Measurements from ENCODE around the gene NAPA. TPM values are rescaled to one million over a fixed set of nuclear protein-coding genes. Genes with fewer than 3 reads are reported as not detected.

The NAPA gene
- total RNA-seq, 4 donors from 2014 or later: 36.5 to 693 (median 144) TPM

GRCh38 chr19:47461876-47462275 is 53.0 kb downstream of the NAPA start:
- Histone ChIP-seq H3K27ac (no peak overlapping the region), H3K4me1 (no peaks in the 10 kb centered on the region), H3K9me3 (no peaks in the 10 kb centered on the region), H3K27me3 (no peaks in the 10 kb centered on the region), H3K36me3 (no peaks in the 10 kb centered on the region), H3K4me3 (no peak overlapping the region)
- no peak for TF ChIP-seq POLR2A (IDR thresholded peaks at IDR 0.05)
- TF ChIP-seq CTCF (IDR thresholded peaks at IDR 0.05): no peak
- DNase-seq: no peak
- intact Hi-C loops (cut with DNase I; ENCODE audit: low total_unique reads): no loop called here

- Histone ChIP-seq H3K27ac (no peak overlapping the region), H3K4me1 (no peaks in the 10 kb centered on the region), H3K36me3 (no peaks in the 10 kb centered on the region), H3K4me3 (no peak overlapping the region), H3K9me3 (peaks cover 0 to 8% of the 10 kb centered on the region in 2 donors), H3K27me3 (no peaks in the 10 kb centered on the region)
- DNase-seq: no peak
- intact Hi-C loops (cut with DNase I; ENCODE audit: low total_unique reads): no loop called here
- no peak for TF ChIP-seq POLR2A (IDR thresholded peaks at IDR 0.05)
- TF ChIP-seq CTCF (IDR thresholded peaks at IDR 0.05): no peak
Observed at GRCh38 chr19:47459477-47459876, 55.4 kb downstream of the NAPA start.

- Histone ChIP-seq H3K27me3 (no peaks in the 10 kb centered on the region), H3K4me1 (no peaks in the 10 kb centered on the region), H3K36me3 (no peaks in the 10 kb centered on the region), H3K9me3 (peaks cover 0 to 8% of the 10 kb centered on the region in 2 donors), H3K27ac (no peak overlapping the region), H3K4me3 (no peak overlapping the region)
- DNase-seq: no peak
- intact Hi-C loops (cut with DNase I; ENCODE audit: low total_unique reads): no loop called here
- TF ChIP-seq CTCF (IDR thresholded peaks at IDR 0.05): no peak
- TF ChIP-seq POLR2A (IDR thresholded peaks at IDR 0.05): no peak
Observed at GRCh38 chr19:47458672-47459071, 56.2 kb downstream of the NAPA start.

- TF ChIP-seq POLR2A (IDR thresholded peaks at IDR 0.05) (no peak), CTCF (IDR thresholded peaks at IDR 0.05) (no peak)
- no peak for DNase-seq
- intact Hi-C loops (cut with DNase I; ENCODE audit: low total_unique reads): no loop called here
- Histone ChIP-seq H3K4me3 (no peak overlapping the region), H3K36me3 (no peaks in the 10 kb centered on the region), H3K27me3 (no peaks in the 10 kb centered on the region), H3K4me1 (no peaks in the 10 kb centered on the region), H3K27ac (no peak overlapping the region), H3K9me3 (peaks cover 0 to 8% of the 10 kb centered on the region in 2 donors)
Observed at GRCh38 chr19:47456721-47457474, 58.0 kb downstream of the NAPA start.

- H3K4me3 ChIP-seq: no peak overlapping the region
- peaks cover 0 to 1% of the 10 kb centered on the region in 2 donors for H3K9me3 ChIP-seq
- intact Hi-C loops (cut with DNase I; ENCODE audit: low total_unique reads): no loop called here
- H3K36me3 ChIP-seq: no peaks in the 10 kb centered on the region
- TF ChIP-seq CTCF (IDR thresholded peaks at IDR 0.05) (no peak), POLR2A (IDR thresholded peaks at IDR 0.05) (no peak)
- H3K4me1 ChIP-seq: peaks cover 0 to 11% of the 10 kb centered on the region in 2 donors
- no peak for DNase-seq
- no peak overlapping the region for H3K27ac ChIP-seq
- H3K27me3 ChIP-seq: peaks cover 0 to 4% of the 10 kb centered on the region in 2 donors
Observed at GRCh38 chr19:47450478-47450877, 64.4 kb downstream of the NAPA start.

Measured in uterus (tissue), 4 donors.